GM12875 (cell line): Measurements from ENCODE around the gene IGFBP2.

Experiments used
- H3K4me3 ChIP-seq: one replicate; pipeline ENCODE4 v1.5.1; 2011; ENCODE audit warnings: low read depth, low read length, control low read depth
- CTCF ChIP-seq: IDR thresholded peaks from 2 replicates; pipeline ENCODE4 v1.5.1; 2011; ENCODE audit warnings: low read depth, mild to moderate bottlenecking, control low read depth, inconsistent platforms, low read length, moderate library complexity, borderline replicate concordance; ENCODE audit not compliant: insufficient read depth

IGFBP2 gene

GRCh38 chr2:216615298-216616082 lies 17.7 kb upstream of the IGFBP2 start:
- no peak for TF ChIP-seq CTCF
- no peak overlapping the region for H3K4me3 ChIP-seq

- TF ChIP-seq CTCF = no peak
- no peak overlapping the region for H3K4me3 ChIP-seq
Measured at GRCh38 chr2:216616083-216616678, 17.0 kb upstream of the IGFBP2 start.

- TF ChIP-seq CTCF = no peak
- no peak overlapping the region for H3K4me3 ChIP-seq
Measured at GRCh38 chr2:216617159-216617815, 15.9 kb upstream of the IGFBP2 start.

GRCh38 chr2:216618785-216619184 lies 14.4 kb upstream of the IGFBP2 start:
- H3K4me3 ChIP-seq = no peak overlapping the region
- TF ChIP-seq CTCF = no peak

GRCh38 chr2:216619411-216620393 lies 13.5 kb upstream of the IGFBP2 start:
- TF ChIP-seq CTCF = no peak
- no peak overlapping the region for H3K4me3 ChIP-seq

- H3K4me3 ChIP-seq = no peak overlapping the region
- no peak for TF ChIP-seq CTCF
Measured at GRCh38 chr2:216620786-216621185, 12.4 kb upstream of the IGFBP2 start.
